ENCODE measurements around the gene IKZF4.
"Not testable (repeated sequence)": the region's sequence is repeated elsewhere in the genome, so short reads cannot be mapped to it uniquely, and the experiment has no call there.

The IKZF4 gene

GRCh38 chr12:56020423-56021184 lies at the start of gene IKZF4:
Gene IKZF4 (plus strand): TSS chr12:56021043. CDS start chr12:56021494, 451 bp downstream.
- DNase-seq (ENCODE audit: low read depth in 1 of 2, low spot score in 1 of 2): no peak

GRCh38 chr12:55972042-55972441 lies 48.8 kb upstream of the IKZF4 start:
- DNase-seq (ENCODE audit: low read depth in 1 of 2, low spot score in 1 of 2): no peak

GRCh38 chr12:55972456-55972855 lies 48.4 kb upstream of the IKZF4 start:
- no peak for DNase-seq (ENCODE audit: low read depth in 1 of 2, low spot score in 1 of 2)

- DNase-seq (ENCODE audit: low read depth in 1 of 2, low spot score in 1 of 2): no peak
Measured at GRCh38 chr12:55972911-55973598, 47.8 kb upstream of the IKZF4 start.

GRCh38 chr12:55973599-55974307 lies 47.1 kb upstream of the IKZF4 start, which contains the start of gene RAB5B:
Gene RAB5B (plus strand): TSS chr12:55974078. CDS start chr12:55986961, 12,883 bp downstream.
- DNase-seq (ENCODE audit: low read depth in 1 of 2, low spot score in 1 of 2): peak; percentile 85 to 96

- DNase-seq (ENCODE audit: low read depth in 1 of 2, low spot score in 1 of 2): no peak
Measured at GRCh38 chr12:55974308-55974730, 46.5 kb upstream of the IKZF4 start.

GRCh38 chr12:55978393-55978792 lies 42.5 kb upstream of the IKZF4 start:
- DNase-seq (ENCODE audit: low read depth in 1 of 2, low spot score in 1 of 2): no peak

GRCh38 chr12:55979069-55979468 lies 41.8 kb upstream of the IKZF4 start:
- no peak for DNase-seq (ENCODE audit: low read depth in 1 of 2, low spot score in 1 of 2)

- not testable (repeated sequence) for DNase-seq (ENCODE audit: low read depth in 1 of 2, low spot score in 1 of 2)
Measured at GRCh38 chr12:55981882-55982281, 39.0 kb upstream of the IKZF4 start.

- no peak for DNase-seq (ENCODE audit: low read depth in 1 of 2, low spot score in 1 of 2)
Measured at GRCh38 chr12:55982319-55982936, 38.4 kb upstream of the IKZF4 start.

GRCh38 chr12:55983232-55983842 lies 37.5 kb upstream of the IKZF4 start:
- DNase-seq (ENCODE audit: low read depth in 1 of 2, low spot score in 1 of 2): no peak

GRCh38 chr12:55984861-55985260 lies 36.0 kb upstream of the IKZF4 start:
- no peak for DNase-seq (ENCODE audit: low read depth in 1 of 2, low spot score in 1 of 2)

- DNase-seq (ENCODE audit: low read depth in 1 of 2, low spot score in 1 of 2): no peak
Measured at GRCh38 chr12:55985341-55985740, 35.5 kb upstream of the IKZF4 start.

- not testable (repeated sequence) for DNase-seq (ENCODE audit: low read depth in 1 of 2, low spot score in 1 of 2)
Measured at GRCh38 chr12:55985976-55986375, 34.9 kb upstream of the IKZF4 start.

GRCh38 chr12:55991110-55991509 lies 29.7 kb upstream of the IKZF4 start:
- DNase-seq (ENCODE audit: low read depth in 1 of 2, low spot score in 1 of 2): no peak

- DNase-seq (ENCODE audit: low read depth in 1 of 2, low spot score in 1 of 2): no peak
Measured at GRCh38 chr12:55993230-55993853, 27.5 kb upstream of the IKZF4 start.

- DNase-seq (ENCODE audit: low read depth in 1 of 2, low spot score in 1 of 2): no peak
Measured at GRCh38 chr12:55995366-55995765, 25.5 kb upstream of the IKZF4 start.

GRCh38 chr12:55996201-55996714 lies 24.6 kb upstream of the IKZF4 start:
- DNase-seq (ENCODE audit: low read depth in 1 of 2, low spot score in 1 of 2): peak in 1 of 2 donors; percentile 30

GRCh38 chr12:55996715-55997534 lies 23.9 kb upstream of the IKZF4 start, which contains the start of gene SUOX:
Gene SUOX (plus strand): TSS chr12:55997276. CDS start chr12:56002222, 4,946 bp downstream.
- DNase-seq (ENCODE audit: low read depth in 1 of 2, low spot score in 1 of 2): no peak
